ENCODE measurements around the gene DTWD1.
"Not testable (repeated sequence)": the region's sequence is repeated elsewhere in the genome, so short reads cannot be mapped to it uniquely, and the experiment has no call there.

The DTWD1 gene

GRCh38 chr15:49620658-49621368 lies at the start of gene DTWD1, which contains the start of gene FAM227B:
Gene DTWD1 (plus strand): TSS chr15:49621048. CDS start chr15:49625168, 4,120 bp downstream.
Gene FAM227B (minus strand): TSS chr15:49620818. CDS start chr15:49615171, 5,647 bp downstream.
- DNase-seq (ENCODE audit: low read depth), result peak; percentile 90

GRCh38 chr15:49573421-49573820 lies 47.4 kb upstream of the DTWD1 start:
- no peak for DNase-seq (ENCODE audit: low read depth)

- DNase-seq (ENCODE audit: low read depth), result no peak
These were observed 31.8 kb upstream of the DTWD1 start for GRCh38 chr15:49589030-49589429.

GRCh38 chr15:49592829-49593316 lies 28.0 kb upstream of the DTWD1 start:
- DNase-seq (ENCODE audit: low read depth), result not testable (repeated sequence)

- no peak for DNase-seq (ENCODE audit: low read depth)
These were observed 16.0 kb upstream of the DTWD1 start for GRCh38 chr15:49604625-49605409.

GRCh38 chr15:49605588-49605987 lies 15.3 kb upstream of the DTWD1 start:
- no peak for DNase-seq (ENCODE audit: low read depth)

GRCh38 chr15:49606594-49606993 lies 14.3 kb upstream of the DTWD1 start:
- DNase-seq (ENCODE audit: low read depth), result no peak

- DNase-seq (ENCODE audit: low read depth), result no peak
These were observed 10.5 kb upstream of the DTWD1 start for GRCh38 chr15:49610157-49610918.

GRCh38 chr15:49612240-49612639 lies 8.6 kb upstream of the DTWD1 start:
- not testable (repeated sequence) for DNase-seq (ENCODE audit: low read depth)

GRCh38 chr15:49619226-49619625 lies 1.6 kb upstream of the DTWD1 start:
- DNase-seq (ENCODE audit: low read depth), result no peak

- no peak for DNase-seq (ENCODE audit: low read depth)
These were observed 649 bp upstream of the DTWD1 start for GRCh38 chr15:49620199-49620598.

GRCh38 chr15:49621401-49621811 lies 558 bp downstream of the DTWD1 start:
- DNase-seq (ENCODE audit: low read depth), result no peak

GRCh38 chr15:49621887-49622286 lies 1.0 kb downstream of the DTWD1 start:
- no peak for DNase-seq (ENCODE audit: low read depth)

- DNase-seq (ENCODE audit: low read depth), result no peak
These were observed 1.7 kb downstream of the DTWD1 start for GRCh38 chr15:49622561-49622960.

- no peak for DNase-seq (ENCODE audit: low read depth)
These were observed 3.2 kb downstream of the DTWD1 start for GRCh38 chr15:49624056-49624455.

- DNase-seq (ENCODE audit: low read depth), result no peak
These were observed 4.7 kb downstream of the DTWD1 start for GRCh38 chr15:49625460-49626036.

GRCh38 chr15:49627407-49627877 lies 6.6 kb downstream of the DTWD1 start:
- no peak for DNase-seq (ENCODE audit: low read depth)

- DNase-seq (ENCODE audit: low read depth), result no peak
These were observed 7.5 kb downstream of the DTWD1 start for GRCh38 chr15:49628379-49628778.

- no peak for DNase-seq (ENCODE audit: low read depth)
These were observed 17.0 kb downstream of the DTWD1 start for GRCh38 chr15:49637857-49638256.

GRCh38 chr15:49644364-49644794 lies 23.5 kb downstream of the DTWD1 start:
- DNase-seq (ENCODE audit: low read depth), result no peak

GRCh38 chr15:49645277-49645676 lies 24.4 kb downstream of the DTWD1 start:
- DNase-seq (ENCODE audit: low read depth), result no peak

GRCh38 chr15:49645941-49646340 lies 25.1 kb downstream of the DTWD1 start:
- no peak for DNase-seq (ENCODE audit: low read depth)

Data from activated T-helper 1 cell treated with Interleukin-2 at 50 U/mL for 16 hours (primary cell).